Measurements from ENCODE around the gene IQSEC1.

GRCh38 chr3:13024765-13025065, 48.5 kb downstream of the IQSEC1 start:
- TF ChIP-seq POLR2AphosphoS5 (IDR thresholded peaks at IDR 0.05; ENCODE audit: low read depth, low read length): no peak
- TF ChIP-seq REST (IDR thresholded peaks at IDR 0.05; ENCODE audit: insufficient read depth in 1 of 2, low read depth in 2 of 2, low read length in 2 of 2): no peak
- TF ChIP-seq SIN3A (IDR thresholded peaks at IDR 0.05; ENCODE audit: borderline replicate concordance, insufficient read depth, low read length): no peak
